ENCODE results near the gene PDIA6. TPM values are rescaled to one million over a fixed set of nuclear protein-coding genes. Genes with fewer than 3 reads are reported as not detected.

The PDIA6 gene
- total and polyA plus RNA-seq, 2 donors (not counting 3 experiments of a cell fraction or from before 2014, with no cell fraction given) = 335 to 424 TPM

DNA sequence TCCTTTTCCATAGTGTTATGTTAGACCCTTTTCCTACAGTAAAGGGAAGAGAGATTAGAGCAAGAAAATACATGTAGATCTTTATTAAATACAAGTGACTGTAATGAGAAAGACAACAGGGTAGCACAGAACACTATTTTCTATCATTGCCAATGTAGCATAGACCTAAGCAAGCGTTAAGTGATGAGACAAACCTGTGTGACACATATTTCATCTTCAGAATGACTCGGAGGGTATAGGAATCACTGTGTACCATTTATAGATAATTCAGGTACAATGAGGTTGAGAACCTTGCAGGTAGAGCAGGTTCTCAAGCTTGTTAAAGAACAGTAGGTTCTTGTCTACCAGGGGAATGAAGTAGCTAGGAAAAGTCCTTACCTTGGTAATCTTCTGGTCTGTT, 15.9 kb downstream of the PDIA6 start:
- H3K4me1 ChIP-seq (ENCODE audit: control insufficient read depth, extremely low read depth, insufficient read depth, low read length) = no peaks in the 10 kb centered on the region
- no peaks in the 10 kb centered on the region for H3K9me1 ChIP-seq (replicated peaks; ENCODE audit: control insufficient read depth, extremely low read depth, insufficient read depth, low read length)
- H3K27me3 ChIP-seq (ENCODE audit: control insufficient read depth in 2 of 2, insufficient read depth in 2 of 2, low read length in 2 of 2) = no peaks in the 10 kb centered on the region
- dilution Hi-C loops (cut with MboI; ENCODE audit: extremely low pct_ligation_motif_present, low sequenced_read_pairs) (no loop called here), intact Hi-C loops (cut with micrococcal nuclease) (no loop called here)
- H3K4me3 ChIP-seq (replicated peaks in 1 of 3; ENCODE audit: insufficient read depth in 1 of 3, low read depth in 1 of 3, low read length in 3 of 3) = no peak overlapping the region
- peaks cover 28 to 36% of the 10 kb centered on the region in 2 experiments for H3K36me3 ChIP-seq (ENCODE audit: control insufficient read depth in 2 of 2, extremely low read depth in 1 of 2, insufficient read depth in 2 of 2, low read length in 2 of 2)
- H4K20me1 ChIP-seq (replicated peaks; ENCODE audit: control insufficient read depth, extremely low read depth, insufficient read depth, low read length) = peaks cover 4% of the 10 kb centered on the region
- H3K4me2 ChIP-seq (ENCODE audit: insufficient read depth, low read length) = no peak overlapping the region
- TF ChIP-seq POLR2A (IDR thresholded peaks at IDR 0.05; ENCODE audit: low read depth, low read length) (no peak), JUN (IDR thresholded peaks at IDR 0.05; ENCODE audit: borderline replicate concordance, insufficient read depth, insufficient read length, low read depth) (no peak), FOS (IDR thresholded peaks at IDR 0.05; ENCODE audit: borderline replicate concordance, insufficient read depth, low read length) (no peak), POLR2AphosphoS5 (IDR thresholded peaks at IDR 0.05; ENCODE audit: insufficient read depth, low read depth, low read length) (no peak), MYC (IDR thresholded peaks at IDR 0.05; ENCODE audit: low read depth, low read length) (no peak), EZH2 (IDR thresholded peaks at IDR 0.05; ENCODE audit: borderline replicate concordance, low read depth, low read length, severe bottlenecking) (no peak), GATA2 (IDR thresholded peaks at IDR 0.05; ENCODE audit: insufficient read depth, insufficient read length, low read depth, low read length) (no peak)
- TF ChIP-seq, protein P1, sequence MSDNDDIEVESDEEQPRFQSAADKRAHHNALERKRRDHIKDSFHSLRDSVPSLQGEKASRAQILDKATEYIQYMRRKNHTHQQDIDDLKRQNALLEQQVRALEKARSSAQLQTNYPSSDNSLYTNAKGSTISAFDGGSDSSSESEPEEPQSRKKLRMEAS (IDR thresholded peaks at IDR 0.05; ENCODE audit: insufficient read depth, insufficient read length) = no peak
- TF ChIP-seq, protein P2, sequence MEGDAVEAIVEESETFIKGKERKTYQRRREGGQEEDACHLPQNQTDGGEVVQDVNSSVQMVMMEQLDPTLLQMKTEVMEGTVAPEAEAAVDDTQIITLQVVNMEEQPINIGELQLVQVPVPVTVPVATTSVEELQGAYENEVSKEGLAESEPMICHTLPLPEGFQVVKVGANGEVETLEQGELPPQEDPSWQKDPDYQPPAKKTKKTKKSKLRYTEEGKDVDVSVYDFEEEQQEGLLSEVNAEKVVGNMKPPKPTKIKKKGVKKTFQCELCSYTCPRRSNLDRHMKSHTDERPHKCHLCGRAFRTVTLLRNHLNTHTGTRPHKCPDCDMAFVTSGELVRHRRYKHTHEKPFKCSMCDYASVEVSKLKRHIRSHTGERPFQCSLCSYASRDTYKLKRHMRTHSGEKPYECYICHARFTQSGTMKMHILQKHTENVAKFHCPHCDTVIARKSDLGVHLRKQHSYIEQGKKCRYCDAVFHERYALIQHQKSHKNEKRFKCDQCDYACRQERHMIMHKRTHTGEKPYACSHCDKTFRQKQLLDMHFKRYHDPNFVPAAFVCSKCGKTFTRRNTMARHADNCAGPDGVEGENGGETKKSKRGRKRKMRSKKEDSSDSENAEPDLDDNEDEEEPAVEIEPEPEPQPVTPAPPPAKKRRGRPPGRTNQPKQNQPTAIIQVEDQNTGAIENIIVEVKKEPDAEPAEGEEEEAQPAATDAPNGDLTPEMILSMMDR (IDR thresholded peaks at IDR 0.05; ENCODE audit: extremely low read depth in 1 of 2, insufficient read depth in 1 of 2, low read depth in 1 of 2, low read length in 2 of 2) = no peak
- ChIA-PET POLR2A (no interaction called here), CTCF (interaction anchor here (0.6 kb wide), 1 partner anchor 36 kb away, joined by 3 read pairs; no protein-coding TSS in a partner anchor)
- no peak for FAIRE-seq
- H3K9ac ChIP-seq (replicated peaks; ENCODE audit: extremely low read depth, insufficient read depth, low read length) = no peak overlapping the region
- no peaks in the 10 kb centered on the region for H3K9me3 ChIP-seq (replicated peaks; ENCODE audit: control insufficient read depth, insufficient read depth, low read length)
- no peak overlapping the region for H3K27ac ChIP-seq (ENCODE audit: insufficient read depth, low read depth, low read length)
- H3K79me2 ChIP-seq (ENCODE audit: control insufficient read depth, insufficient read depth, low read length) = peaks cover 63% of the 10 kb centered on the region
- no TSS peak for BruUV-seq (replicated peaks)
- no peak overlapping the region for H2AFZ ChIP-seq (ENCODE audit: low read depth, low read length)
- no peak for DNase-seq (ENCODE audit: low read depth, low spot score)

Measured in endothelial cell of umbilical vein (primary cell).